GM18520 (cell line): Measurements from ENCODE around the gene ZNHIT6.
"Not testable (repeated sequence)": the region's sequence is repeated elsewhere in the genome, so short reads cannot be mapped to it uniquely, and the experiment has no call there.

Source experiments
- ATAC-seq: cut with Tn5 transposase; IDR thresholded peaks from one replicate; pipeline ENCODE4 v1.9.1; 2021; ENCODE audit not compliant: unreplicated experiment

Gene ZNHIT6

DNA sequence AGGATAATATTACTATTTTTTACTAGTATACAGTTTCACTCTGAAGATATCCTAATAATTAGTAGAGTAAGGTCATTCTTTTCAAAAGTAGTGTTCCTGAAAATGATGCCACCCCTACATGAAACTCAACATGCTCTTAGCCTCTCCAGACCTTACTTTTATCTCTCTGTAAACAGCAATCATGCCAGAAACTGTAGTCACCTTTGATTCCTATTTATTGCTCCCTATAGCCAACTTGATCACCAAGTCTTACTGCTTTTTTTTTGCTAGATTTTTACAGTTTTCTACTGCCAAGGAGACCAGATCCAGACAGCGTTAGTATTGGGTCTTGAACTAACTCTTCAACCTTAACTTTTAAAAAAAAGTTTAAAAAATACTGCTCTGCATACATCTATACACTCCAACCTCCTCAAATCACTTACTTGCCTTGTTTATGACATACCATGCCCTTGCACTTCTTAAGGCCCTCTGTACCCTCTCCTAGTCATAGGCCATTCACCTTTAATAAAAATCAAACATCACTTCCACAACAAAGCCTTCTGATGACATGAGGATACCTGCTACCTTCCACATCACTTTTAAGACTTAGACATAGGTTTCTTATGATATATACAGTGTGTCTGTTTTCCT is 36.1 kb downstream of the ZNHIT6 start:
- no peak for ATAC-seq

DNA sequence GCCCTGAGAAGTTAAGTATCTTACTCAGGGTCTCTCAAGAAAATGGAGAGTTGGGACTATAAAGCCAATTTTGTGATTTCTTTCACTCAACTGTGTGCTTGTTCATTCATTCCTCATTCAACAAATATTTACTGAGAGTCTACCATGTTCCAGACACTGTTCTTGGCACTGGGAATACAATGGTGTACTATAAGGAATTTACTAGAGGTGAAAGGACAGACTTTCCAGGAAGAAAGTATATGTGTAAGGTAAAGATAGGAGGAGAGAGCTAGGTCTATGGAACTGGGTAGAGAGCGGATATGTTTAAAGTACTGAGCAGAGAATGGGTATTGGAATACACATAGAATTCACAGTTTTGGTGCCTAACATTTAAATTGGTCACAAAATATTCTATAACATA is 42.3 kb downstream of the ZNHIT6 start:
- ATAC-seq, result no peak

DNA sequence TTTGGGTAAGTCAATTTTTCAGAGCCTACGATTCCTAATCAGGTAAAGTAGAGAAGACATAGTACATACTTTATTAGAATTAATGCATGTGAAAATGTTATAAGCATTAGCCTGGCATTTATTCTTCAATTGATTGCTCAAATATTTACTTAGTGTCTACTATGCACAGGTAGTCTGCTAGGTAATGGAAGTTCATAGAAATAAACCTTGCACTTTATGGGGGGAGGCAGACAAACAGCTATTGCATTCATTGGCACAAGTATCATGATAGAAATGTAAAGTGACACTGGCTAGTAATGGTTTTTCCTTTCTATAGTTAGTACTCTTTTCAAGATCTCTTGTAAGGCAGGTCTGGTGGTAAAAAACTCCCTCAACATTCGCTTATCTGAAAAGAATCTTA is 44.9 kb downstream of the ZNHIT6 start:
- ATAC-seq, result no peak

DNA sequence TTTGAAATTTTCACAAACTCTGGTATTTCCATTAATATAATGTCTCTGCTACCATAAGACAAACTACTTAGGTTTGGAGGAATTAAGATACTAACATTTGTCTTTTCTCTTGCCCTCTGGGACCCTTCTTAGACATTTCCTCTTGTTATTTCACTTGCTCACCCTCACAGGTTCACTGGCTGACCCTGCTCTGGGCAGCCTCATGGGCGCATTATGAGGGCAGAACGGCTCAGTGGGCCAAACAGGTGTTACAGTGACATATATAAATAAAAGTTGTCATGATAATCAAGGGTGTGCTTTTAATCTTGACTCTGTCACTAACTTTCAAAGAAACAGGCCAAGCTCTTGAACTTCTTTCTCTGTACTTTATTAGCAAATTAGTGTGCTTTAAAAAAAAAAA is 46.5 kb downstream of the ZNHIT6 start:
- no peak for ATAC-seq

DNA sequence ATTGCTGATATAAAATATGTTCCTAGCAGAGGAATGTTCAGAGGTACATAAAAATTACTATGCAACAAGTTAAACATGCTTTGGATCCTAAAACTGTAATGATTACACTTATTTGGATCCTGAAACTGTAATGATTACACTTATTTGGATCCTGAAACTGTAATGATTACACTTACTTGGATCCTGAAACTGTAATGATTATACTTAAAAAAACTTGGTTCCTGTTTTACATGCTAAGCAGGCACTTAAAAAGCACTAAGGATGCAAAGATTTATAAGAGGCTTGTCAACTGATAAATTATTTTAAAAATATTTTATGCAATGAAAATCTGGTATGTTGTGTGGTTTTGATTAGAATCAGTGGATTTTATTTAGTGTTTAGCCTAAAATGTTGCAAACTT is 47.7 kb downstream of the ZNHIT6 start:
- no peak for ATAC-seq

DNA sequence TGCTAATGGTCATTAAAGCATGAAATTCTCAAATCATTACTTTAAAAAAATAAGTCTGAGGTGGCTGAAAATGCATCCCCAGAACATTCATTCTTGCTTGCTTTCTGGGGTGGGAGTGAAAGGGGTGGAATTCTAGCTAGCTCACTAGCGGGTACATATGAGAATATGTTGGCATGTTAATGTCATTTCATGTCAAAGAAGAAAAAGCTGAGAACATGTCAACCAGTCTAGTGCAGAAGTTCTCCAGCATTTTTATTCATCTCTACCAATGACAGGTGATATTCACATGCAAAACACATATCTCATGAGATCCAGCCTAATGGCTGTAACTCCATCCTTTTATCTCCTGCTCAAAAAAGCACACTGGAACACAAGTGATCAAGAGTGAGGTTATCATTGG is 49.1 kb downstream of the ZNHIT6 start:
- no peak for ATAC-seq

DNA sequence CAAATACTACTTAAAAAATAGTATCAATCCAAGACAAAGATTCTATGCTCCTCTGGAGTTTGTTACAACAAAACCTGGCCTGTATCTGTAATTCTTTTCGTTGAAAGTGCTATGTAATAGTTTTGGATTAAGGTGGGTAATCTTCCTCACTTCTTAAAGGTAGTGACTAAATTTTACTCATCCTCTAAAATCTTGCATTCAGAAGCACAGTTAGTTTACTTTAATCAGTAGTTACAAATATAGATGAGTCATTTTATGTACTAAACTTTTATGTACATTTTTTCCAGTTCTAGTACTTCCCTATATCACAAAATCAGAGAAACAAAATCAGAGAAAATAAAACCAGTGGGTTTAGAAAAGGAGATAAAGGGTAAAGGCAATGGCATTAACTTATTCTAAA is 51.3 kb downstream of the ZNHIT6 start:
- no peak for ATAC-seq

DNA sequence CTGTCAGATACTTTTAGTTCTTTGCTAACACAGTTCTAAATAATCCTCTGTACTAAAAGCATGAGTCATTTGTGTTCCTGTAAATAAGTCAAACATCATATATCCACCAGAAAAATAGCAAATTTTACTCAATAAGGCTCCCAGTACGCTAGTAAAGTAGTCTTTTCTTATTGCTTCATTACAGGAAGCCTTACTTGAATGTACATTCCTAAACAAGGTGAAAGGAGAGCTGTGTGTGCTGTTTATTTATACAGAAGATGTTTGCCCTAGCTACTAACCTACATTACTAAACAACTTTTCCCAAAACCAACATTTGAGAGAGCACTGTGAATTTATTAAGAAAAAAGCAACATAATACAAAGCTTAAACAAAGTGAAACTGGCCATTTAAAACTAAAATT is 52.0 kb downstream of the ZNHIT6 start:
- no peak for ATAC-seq

DNA sequence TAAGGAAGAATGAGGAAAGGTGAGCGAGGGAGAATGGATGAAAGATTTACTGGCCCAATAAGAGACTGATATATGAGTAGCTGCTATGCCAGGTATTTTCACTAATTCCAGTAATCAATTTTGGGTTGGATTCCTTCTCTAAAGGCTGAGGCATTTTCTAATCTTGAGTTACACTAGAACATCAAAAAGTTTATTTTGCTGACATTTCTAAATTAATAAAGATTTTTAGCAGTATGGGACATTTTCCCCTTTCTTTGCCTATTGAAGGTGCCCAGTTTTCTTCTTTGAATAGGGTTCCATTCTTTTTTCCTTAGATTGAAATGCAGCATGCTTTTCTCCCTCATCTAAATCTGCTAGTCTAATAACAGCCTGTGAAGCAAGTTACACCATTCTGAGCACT is 52.9 kb downstream of the ZNHIT6 start:
- ATAC-seq, result no peak

DNA sequence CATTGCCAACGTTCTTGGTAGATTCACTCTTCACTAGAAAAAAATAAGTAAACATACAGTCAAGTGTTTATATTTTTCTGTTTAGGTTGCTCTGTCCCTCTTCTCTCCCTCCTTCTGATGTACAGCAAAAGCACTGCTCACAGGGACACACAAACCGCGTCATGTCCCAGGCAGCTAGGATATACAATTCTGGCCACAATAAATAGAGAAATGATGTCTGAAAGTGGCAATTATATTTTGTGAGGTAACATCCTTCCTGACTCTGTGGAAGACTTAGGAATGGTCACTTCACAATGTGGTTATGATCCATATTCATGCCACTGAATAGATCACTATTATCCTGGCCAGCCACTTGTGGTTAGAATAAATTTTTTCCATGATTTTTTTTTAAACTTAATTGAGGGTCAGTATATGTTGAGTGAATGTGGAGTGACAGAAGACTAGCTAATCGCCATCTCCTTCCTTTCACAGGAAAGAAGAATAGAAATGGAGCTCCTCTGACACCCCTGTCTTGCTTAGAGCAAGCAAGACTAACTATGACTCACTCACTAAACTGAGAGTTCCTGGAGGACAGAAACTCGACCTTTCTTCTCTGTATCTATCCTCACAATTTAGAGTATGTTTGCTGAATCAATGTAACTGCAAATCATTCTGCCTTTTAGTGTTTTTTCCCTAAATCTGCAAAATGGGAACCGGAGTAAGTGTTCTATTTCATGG is 54.0 kb downstream of the ZNHIT6 start:
- ATAC-seq, result no peak

DNA sequence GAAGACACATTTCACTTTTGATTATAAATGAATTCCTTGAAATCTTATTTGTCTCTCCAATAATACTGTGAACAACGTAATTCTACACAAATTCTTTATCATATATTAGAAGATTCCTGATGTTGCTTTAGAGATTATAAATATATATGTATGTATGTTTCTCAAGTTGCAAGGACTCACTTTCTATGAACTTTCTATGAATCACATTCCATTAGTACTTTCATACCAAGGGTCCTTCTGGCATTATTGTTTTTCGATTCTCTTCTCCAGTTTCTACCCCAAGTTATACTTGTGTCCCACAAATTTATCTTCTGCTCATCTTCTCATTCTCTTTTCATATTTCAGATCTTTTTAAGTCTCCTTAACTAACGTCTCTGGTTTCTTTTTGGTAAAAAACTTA is 55.9 kb downstream of the ZNHIT6 start:
- ATAC-seq, result no peak

DNA sequence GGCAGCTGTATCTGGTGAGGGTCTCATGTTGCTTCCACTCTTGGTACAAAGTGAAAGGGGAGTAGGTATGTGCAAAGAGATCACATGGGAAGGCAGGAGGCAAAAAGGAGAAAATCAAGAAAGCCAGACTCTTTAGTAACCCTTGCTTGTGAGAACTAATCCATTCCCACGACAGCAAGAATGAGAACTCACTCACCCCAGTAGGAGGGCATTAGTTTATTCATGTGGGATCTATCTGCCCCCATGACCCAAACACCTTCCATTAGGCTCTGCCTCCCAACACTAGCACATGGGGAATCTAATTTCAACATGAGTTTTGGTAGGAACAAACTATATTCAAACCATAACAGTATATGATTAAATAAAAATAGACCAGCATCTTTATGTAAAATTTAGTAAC is 57.6 kb downstream of the ZNHIT6 start:
- ATAC-seq, result no peak

DNA sequence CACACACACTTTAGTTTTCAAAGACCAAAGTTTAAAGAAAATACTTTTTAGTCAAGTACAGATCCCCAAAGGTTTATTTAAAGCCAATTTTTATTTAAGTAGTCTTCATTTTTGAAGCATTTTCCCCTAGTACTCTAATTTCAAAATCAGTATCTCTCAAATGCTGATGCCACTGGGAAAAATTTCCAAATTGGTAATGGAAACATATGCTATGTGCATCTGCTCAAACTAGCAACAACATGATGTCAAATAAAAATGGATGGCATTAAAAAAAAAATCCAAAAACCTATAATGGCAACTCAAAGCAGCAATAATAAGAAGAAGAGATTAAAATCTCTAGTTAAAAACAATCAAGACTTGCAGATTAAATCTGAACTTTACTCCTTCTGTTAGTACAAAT is 58.6 kb downstream of the ZNHIT6 start:
- no peak for ATAC-seq

DNA sequence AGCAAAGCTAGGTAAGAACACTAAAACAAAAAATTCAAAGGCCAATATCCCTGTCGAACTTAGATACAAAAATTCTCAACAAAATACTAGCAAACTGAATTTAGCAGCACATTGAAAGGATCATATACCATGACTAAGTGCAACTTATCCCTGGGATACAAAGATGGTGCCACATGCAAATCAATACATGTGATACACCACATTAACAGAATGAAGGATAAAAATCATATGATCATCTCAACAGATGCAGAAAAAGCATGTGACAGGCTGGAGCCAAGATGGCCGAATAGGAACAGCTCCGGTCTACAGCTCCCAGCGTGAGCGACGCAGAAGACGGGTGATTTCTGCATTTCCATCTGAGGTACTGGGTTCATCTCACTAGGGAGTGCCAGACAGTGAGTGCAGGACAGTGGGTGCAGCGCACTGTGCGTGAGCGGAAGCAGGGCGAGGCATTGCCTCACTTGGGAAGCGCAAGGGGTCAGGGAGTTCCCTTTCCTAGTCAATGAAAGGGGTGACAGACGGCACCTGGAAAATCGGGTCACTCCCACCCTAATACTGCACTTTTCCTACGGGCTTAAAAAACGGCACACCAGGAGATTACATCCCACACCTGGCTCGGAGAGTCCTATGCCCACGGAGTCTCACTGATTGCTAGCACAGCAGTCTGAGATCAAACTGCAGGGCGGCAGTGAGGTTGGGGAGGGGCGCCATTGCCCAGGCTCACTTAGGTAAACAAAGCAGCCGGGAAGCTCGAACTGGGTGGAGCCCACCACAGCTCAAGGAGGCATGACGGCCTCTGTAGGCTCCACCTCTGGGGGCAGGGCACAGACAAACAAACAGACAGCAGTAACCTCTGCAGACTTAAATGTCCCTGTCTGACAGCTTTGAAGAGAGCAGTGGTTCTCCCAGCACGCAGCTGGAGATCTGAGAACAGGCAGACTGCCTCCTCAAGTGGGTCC is 66.4 kb downstream of the ZNHIT6 start:
- ATAC-seq, result not testable (repeated sequence)

DNA sequence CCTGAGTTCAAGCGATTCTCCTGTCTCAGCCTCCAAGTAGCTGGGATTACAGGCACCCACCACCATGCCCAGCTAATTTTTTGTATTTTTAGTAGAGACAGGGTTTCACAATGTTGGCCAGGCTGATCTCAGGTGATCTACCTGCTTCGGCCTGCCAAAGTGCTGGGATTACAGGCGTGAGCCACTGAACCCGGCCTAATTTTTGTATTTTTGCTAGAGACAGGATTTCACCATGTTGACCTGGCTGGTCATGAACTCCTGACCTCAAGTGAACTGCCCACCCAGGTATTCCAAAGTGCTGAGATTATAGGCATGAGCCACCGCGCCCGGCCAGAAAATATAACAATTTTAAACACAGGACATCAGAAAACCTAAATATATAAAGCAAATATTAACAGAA is 68.3 kb downstream of the ZNHIT6 start:
- ATAC-seq, result not testable (repeated sequence)

DNA sequence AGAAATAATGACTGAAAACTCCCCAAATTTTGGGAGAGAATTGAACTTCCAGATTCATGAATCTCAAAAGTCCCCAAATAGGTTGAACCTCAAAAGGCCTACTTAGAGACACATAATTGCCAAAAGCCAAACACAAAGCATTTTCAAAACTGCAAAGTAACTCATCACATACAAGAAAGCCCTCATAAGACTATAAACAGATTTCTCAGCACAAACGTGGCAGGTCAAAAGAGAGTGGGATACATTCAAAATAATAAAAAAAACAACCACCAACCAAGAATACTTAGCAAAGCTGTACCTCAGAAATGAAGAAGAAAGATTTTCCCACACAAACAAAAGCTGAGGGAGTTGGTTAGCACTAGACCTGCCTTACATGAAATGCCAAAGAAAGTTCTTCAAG is 69.8 kb downstream of the ZNHIT6 start:
- ATAC-seq, result no peak

DNA sequence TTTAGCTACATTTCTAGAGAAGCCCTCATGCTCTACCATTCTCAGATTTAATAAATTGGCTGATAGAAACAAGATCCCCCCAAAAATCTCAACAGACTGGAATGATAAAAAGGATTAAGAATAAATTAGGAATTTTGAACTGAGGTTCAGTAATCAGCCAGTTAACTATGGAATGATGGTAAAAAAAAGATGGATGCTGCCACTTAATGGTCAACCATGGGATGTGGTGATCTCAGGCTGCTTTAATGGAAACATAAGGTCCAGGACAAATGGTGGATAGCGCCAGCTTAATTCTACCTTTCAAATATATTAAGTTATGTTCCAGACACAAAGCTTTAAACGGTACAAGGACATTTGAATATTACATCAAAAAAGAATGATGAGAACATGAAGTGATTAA is 77.7 kb downstream of the ZNHIT6 start:
- ATAC-seq, result no peak

DNA sequence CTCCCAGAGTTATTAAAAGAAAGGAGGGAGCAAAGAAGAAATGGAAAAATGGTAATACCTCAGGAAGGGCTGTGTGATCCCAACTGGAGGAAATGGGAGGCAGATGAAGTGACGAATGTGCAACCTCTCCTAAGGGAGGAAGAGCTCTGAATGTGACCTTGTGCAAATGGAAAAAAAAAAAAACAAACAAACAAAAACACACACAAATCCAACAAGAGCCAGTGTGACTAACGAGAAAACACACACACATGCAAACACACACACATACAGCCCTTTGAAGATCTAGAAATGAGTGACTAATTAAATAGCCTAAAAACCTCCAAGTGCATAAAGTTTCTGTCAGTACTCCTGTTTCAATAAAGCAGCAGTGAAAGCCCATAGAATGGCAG is 78.7 kb downstream of the ZNHIT6 start:
- ATAC-seq, result no peak

DNA sequence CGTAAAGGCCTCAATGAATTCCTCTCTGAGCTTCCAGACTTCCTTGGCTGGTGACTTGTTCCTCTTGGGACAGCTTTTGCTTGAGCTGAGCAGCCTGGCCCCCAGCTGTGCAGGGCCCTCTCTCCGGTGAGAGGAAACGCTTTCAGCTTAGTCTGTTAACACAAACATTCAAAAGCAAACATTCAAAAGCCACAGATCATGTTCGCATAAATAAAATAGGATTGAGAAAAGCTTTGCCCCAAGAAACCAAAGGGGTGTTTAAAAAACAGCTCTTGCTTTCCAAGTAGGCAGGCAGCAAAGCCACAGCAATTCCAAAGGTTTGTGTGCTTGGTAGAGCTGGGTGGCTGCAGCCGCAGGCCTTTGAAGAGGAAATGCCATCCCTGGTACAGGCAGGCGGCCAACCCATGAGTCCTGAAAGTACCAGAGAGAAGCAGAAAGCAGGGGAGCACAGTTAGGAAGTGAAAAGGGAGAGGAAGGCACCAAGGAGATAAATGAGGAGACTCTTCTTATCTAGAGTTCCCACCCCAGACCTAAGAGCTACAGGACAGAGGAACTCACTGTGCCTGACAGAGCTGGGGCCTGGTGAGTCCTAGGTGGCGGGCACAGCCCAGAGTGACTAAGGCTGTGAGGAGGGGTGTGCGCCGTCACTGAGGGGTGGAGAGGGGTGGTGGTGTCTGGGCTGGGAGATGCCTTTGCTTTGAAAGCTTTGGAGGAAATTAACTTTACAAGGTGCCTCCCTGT is 79.3 kb downstream of the ZNHIT6 start:
- ATAC-seq, result no peak

DNA sequence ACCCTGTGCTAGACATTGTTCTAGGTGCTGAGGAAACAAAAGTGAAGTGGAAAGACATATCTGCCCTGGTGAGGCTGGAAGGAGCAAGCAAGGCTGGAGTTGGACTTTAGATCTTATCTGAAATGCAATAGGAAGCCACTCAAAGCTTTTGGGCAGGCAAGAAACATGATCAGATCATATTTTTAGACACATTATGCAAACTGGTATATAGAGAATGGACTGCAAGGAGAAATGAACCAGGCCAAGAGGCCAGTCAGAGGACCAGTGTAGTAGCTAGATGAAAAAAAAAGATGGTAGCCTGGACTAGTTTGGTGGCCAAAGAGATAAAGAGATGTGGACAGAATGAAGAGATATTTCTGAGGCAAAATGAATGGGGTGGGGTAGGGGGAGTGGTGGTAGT is 81.4 kb downstream of the ZNHIT6 start:
- no peak for ATAC-seq

DNA sequence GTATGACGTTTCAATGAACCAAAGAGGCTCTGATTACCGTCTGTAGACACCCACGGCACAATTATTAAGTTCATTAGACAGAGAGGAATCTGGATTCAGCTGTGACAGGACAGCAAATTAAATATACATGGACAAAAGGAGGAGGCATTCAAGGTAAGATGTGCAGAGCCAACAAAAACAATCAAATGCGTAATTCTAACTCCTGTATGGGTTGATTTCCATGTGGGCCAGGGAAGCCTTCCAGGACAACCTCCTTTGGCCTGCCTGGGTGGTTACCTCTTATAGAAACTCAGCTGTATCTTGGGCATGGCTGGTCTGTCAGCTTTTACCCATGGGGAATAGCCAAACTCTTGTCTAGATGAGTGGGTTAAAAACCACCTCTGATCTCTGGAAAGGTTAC is 83.9 kb downstream of the ZNHIT6 start:
- no peak for ATAC-seq
